GM23338 (cell line): ENCODE data around the gene TRPM2. TPM values are rescaled to one million over a fixed set of nuclear protein-coding genes. Genes with fewer than 3 reads are reported as not detected.

Experiments used
- ATAC-seq: fragments of 200-7000 bp; cut with Tn5 transposase; 3 replicates; pipeline ENCODE4 v1.9.1; 2020
- DNase-seq: peaks from one replicate; pipeline ENCODE4 v3.0.0-alpha.2; 2015; ENCODE audit warnings: low spot score
- H2AFZ ChIP-seq: fragments of 200-600 bp; sonication (generic); 2 replicates; pipeline ENCODE4 v1.8.0; 2016; ENCODE audit warnings: antibody characterized with exemption, mild to moderate bottlenecking, moderate library complexity
- H3F3A ChIP-seq: fragments of 200-600 bp; sonication (generic); replicated peaks from 2 replicates; pipeline ENCODE4 v1.8.0; 2017; ENCODE audit warnings: antibody characterized with exemption, mixed run types, low read depth
- H3K27ac ChIP-seq: fragments of 200-600 bp; sonication (generic); 2 replicates; pipeline ENCODE4 v1.6.1; 2016; ENCODE audit warnings: low read depth
- H3K27me3 ChIP-seq: fragments of 200-600 bp; sonication (generic); 2 replicates; pipeline ENCODE4 v1.8.0; 2016; ENCODE audit warnings: mild to moderate bottlenecking, mixed run types, moderate library complexity; ENCODE audit not compliant: insufficient read depth
- H3K36me3 ChIP-seq: fragments of 200-600 bp; sonication (generic); 2 replicates; pipeline ENCODE4 v1.8.0; 2016; ENCODE audit warnings: mild to moderate bottlenecking; ENCODE audit not compliant: insufficient read depth
- H3K4me1 ChIP-seq: fragments of 200-600 bp; sonication (generic); 2 replicates; pipeline ENCODE4 v1.8.0; 2016; ENCODE audit warnings: mild to moderate bottlenecking, moderate library complexity; ENCODE audit not compliant: insufficient read depth
- H3K4me2 ChIP-seq: fragments of 200-600 bp; sonication (generic); 2 replicates; pipeline ENCODE4 v1.7.1; 2017; ENCODE audit warnings: mixed run types
- H3K4me3 ChIP-seq: fragments of 200-600 bp; sonication (generic); 2 replicates; pipeline ENCODE4 v1.6.1; 2016; ENCODE audit warnings: mixed run types
- H3K79me2 ChIP-seq: fragments of 200-600 bp; sonication (generic); replicated peaks from 2 replicates; pipeline ENCODE4 v1.8.0; 2017; ENCODE audit warnings: mild to moderate bottlenecking; ENCODE audit not compliant: insufficient read depth
- H3K9me2 ChIP-seq: fragments of 200-600 bp; sonication (generic); 2 replicates; pipeline ENCODE4 v1.8.0; 2017; ENCODE audit not compliant: insufficient read depth
- H4K20me1 ChIP-seq: fragments of 200-600 bp; sonication (generic); replicated peaks from 2 replicates; pipeline ENCODE4 v1.8.0; 2017; ENCODE audit warnings: mild to moderate bottlenecking; ENCODE audit not compliant: insufficient read depth
- H3K27ac Mint-ChIP-seq: 2 replicates; pipeline ENCODE4 v1.8.0; 2020; ENCODE audit warnings: inconsistent platforms, mild to moderate bottlenecking, moderate library complexity, mixed read lengths
- H3K27me3 Mint-ChIP-seq: 3 replicates; pipeline ENCODE4 v1.8.0; 2022; ENCODE audit warnings: low read depth, mild to moderate bottlenecking, moderate library complexity, mixed read lengths, inconsistent platforms; ENCODE audit not compliant: insufficient read depth, poor library complexity
- H3K36me3 Mint-ChIP-seq: 3 replicates; pipeline ENCODE4 v1.8.0; 2021; ENCODE audit warnings: low read depth, mild to moderate bottlenecking, inconsistent platforms, moderate library complexity, mixed read lengths
- H3K4me1 Mint-ChIP-seq: 3 replicates; pipeline ENCODE4 v1.8.0; 2020; ENCODE audit warnings: mild to moderate bottlenecking, inconsistent platforms, mixed read lengths
- H3K4me3 Mint-ChIP-seq: 3 replicates; pipeline ENCODE4 v1.8.0; 2021; ENCODE audit warnings: moderate library complexity, mild to moderate bottlenecking, inconsistent platforms, mixed read lengths
- H3K9me3 Mint-ChIP-seq: 3 replicates; pipeline ENCODE4 v1.8.0; 2020; ENCODE audit warnings: moderate library complexity, mild to moderate bottlenecking, inconsistent platforms, mixed read lengths
- CREB1 ChIP-seq: fragments of 250-450 bp; sonication (Bioruptor Pico); IDR thresholded peaks from 2 replicates; pipeline ENCODE4 v1.5.0; 2020; ENCODE audit warnings: low read depth, mild to moderate bottlenecking, moderate library complexity
- EZH2 ChIP-seq: fragments of 200-600 bp; sonication (generic); IDR thresholded peaks from one replicate; pipeline ENCODE4 v1.8.0; 2017; ENCODE audit warnings: antibody characterized with exemption, mild to moderate bottlenecking, low read depth; ENCODE audit not compliant: unreplicated experiment
- EZH2phosphoT487 ChIP-seq: fragments of 200-600 bp; sonication (generic); IDR thresholded peaks from one replicate; pipeline ENCODE4 v1.8.1; 2018; ENCODE audit warnings: antibody characterized with exemption; ENCODE audit not compliant: unreplicated experiment
- JUNB ChIP-seq: IDR thresholded peaks from one replicate; pipeline ENCODE4 v1.6.1; 2016; ENCODE audit warnings: antibody characterized with exemption; ENCODE audit not compliant: unreplicated experiment
- NANOG ChIP-seq: IDR thresholded peaks from 2 replicates; pipeline ENCODE4 v1.6.1; 2016; ENCODE audit warnings: antibody characterized with exemption, borderline replicate concordance
- ZNF114 ChIP-seq: fragments of 250-450 bp; sonication (Bioruptor Pico); IDR thresholded peaks from 2 replicates; pipeline ENCODE4 v1.5.0; 2020; ENCODE audit warnings: mild to moderate bottlenecking, moderate library complexity
- polyA plus RNA-seq: library from polyadenylated mRNA; unstranded; fragments of >200 nt; fragmentation: Nextera tagmentation; extraction: Ambion mirVana; gene quantifications from 2 replicates; pipeline ENCODE4 v1.2.1, GENCODE V29; 2016
- total RNA-seq: library from RNA; depleted of rRNA; stranded (reverse); fragments of >200 nt; shearing (Covaris generic); gene quantifications from 2 replicates; pipeline ENCODE4 v1.2.3, GENCODE V29; 2014
- TF ChIP-seq, protein P1 (sequence below): IDR thresholded peaks from 2 replicates; pipeline ENCODE4 v1.6.1; 2016; ENCODE audit warnings: antibody characterized with exemption
- TF ChIP-seq, protein P2 (sequence below), 2 experiments: fragments of 200-600 bp in 1 of 2; sonication (generic) in 1 of 2; conservative IDR thresholded peaks; 2 replicates each; pipeline versions ENCODE4 v1.5.1 to v1.6.1; 2016 to 2017; ENCODE audit warnings: antibody characterized with exemption in 2 of 2, low read depth in 2 of 2, mild to moderate bottlenecking in 2 of 2, moderate library complexity in 1 of 2
- TF ChIP-seq, protein P3 (sequence below): IDR thresholded peaks from one replicate; pipeline ENCODE4 v1.6.1; 2018; ENCODE audit warnings: antibody characterized with exemption; ENCODE audit not compliant: unreplicated experiment

TRPM2 gene
- total and polyA plus RNA-seq, 2 experiments from 2014 or later: 0.53 to 0.83 TPM

DNA sequence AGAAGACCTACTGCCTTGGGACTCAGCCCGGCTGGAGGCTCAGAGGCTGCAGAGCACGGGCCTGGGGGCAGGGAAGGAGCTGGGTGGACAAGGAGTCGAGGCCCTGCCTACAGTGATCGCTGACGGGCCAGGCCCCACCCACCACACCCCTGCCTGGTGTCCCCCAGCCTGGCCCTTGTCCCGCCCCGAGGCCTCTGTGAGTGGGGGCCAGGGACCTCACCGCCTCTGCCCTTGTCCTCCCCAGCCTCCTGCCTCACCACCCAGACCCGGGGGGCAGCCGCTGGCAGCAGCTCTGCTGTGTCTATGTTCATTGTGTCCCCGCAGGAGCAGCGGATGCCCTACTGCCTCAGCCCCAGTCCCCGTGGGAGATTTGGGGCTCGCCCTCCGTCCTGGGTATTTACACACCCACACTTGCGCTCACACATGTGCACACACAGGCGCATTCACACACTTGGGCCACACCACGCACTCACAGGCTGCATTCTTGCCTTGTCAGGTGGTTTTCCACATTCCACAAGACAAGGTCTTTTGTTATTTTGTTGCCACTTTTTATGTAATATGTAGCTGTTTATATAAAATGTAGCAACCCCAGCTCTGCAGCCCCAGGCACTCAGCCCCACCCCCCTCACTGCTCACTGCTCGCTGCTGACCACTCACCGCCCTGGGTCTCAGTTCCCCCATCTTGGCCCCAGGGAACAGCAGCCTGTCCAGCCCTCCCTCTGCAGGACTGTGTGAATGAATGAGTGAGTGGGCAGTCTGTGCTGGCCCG is 46.3 kb upstream of the TRPM2 start:
- TF ChIP-seq CREB1 (CRISPR knock-in tag) (no peak), JUNB (no peak), ZNF114 (CRISPR knock-in tag) (no peak), EZH2 (no peak)
- TF ChIP-seq, protein P1, sequence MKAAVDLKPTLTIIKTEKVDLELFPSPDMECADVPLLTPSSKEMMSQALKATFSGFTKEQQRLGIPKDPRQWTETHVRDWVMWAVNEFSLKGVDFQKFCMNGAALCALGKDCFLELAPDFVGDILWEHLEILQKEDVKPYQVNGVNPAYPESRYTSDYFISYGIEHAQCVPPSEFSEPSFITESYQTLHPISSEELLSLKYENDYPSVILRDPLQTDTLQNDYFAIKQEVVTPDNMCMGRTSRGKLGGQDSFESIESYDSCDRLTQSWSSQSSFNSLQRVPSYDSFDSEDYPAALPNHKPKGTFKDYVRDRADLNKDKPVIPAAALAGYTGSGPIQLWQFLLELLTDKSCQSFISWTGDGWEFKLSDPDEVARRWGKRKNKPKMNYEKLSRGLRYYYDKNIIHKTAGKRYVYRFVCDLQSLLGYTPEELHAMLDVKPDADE: no peak
- TF ChIP-seq, protein P2, sequence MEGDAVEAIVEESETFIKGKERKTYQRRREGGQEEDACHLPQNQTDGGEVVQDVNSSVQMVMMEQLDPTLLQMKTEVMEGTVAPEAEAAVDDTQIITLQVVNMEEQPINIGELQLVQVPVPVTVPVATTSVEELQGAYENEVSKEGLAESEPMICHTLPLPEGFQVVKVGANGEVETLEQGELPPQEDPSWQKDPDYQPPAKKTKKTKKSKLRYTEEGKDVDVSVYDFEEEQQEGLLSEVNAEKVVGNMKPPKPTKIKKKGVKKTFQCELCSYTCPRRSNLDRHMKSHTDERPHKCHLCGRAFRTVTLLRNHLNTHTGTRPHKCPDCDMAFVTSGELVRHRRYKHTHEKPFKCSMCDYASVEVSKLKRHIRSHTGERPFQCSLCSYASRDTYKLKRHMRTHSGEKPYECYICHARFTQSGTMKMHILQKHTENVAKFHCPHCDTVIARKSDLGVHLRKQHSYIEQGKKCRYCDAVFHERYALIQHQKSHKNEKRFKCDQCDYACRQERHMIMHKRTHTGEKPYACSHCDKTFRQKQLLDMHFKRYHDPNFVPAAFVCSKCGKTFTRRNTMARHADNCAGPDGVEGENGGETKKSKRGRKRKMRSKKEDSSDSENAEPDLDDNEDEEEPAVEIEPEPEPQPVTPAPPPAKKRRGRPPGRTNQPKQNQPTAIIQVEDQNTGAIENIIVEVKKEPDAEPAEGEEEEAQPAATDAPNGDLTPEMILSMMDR (conservative IDR thresholded peaks at IDR 0.05; ENCODE audit: low read depth in 2 of 2): no peak
- no peak for DNase-seq
- no peak for ATAC-seq
- H3K4me3 Mint-ChIP-seq: no peak overlapping the region
- Histone ChIP-seq H3K4me1 (no peaks in the 10 kb centered on the region), H3K4me2 (no peak overlapping the region), H3K27ac (no peak overlapping the region), H3K79me2 (no peaks in the 10 kb centered on the region), H3K27me3 (no peaks in the 10 kb centered on the region), H3K36me3 (no peaks in the 10 kb centered on the region), H3K9me2 (no peaks in the 10 kb centered on the region), H3F3A (no peaks in the 10 kb centered on the region), H3K4me3 (no peak overlapping the region), H4K20me1 (no peaks in the 10 kb centered on the region), H2AFZ (no peak overlapping the region)
- no peak overlapping the region for H3K27ac Mint-ChIP-seq
- H3K9me3 Mint-ChIP-seq: no peaks in the 10 kb centered on the region
- peaks cover 12% of the 10 kb centered on the region for H3K4me1 Mint-ChIP-seq
- peaks cover 2% of the 10 kb centered on the region for H3K27me3 Mint-ChIP-seq
- H3K36me3 Mint-ChIP-seq: peaks cover 6% of the 10 kb centered on the region

DNA sequence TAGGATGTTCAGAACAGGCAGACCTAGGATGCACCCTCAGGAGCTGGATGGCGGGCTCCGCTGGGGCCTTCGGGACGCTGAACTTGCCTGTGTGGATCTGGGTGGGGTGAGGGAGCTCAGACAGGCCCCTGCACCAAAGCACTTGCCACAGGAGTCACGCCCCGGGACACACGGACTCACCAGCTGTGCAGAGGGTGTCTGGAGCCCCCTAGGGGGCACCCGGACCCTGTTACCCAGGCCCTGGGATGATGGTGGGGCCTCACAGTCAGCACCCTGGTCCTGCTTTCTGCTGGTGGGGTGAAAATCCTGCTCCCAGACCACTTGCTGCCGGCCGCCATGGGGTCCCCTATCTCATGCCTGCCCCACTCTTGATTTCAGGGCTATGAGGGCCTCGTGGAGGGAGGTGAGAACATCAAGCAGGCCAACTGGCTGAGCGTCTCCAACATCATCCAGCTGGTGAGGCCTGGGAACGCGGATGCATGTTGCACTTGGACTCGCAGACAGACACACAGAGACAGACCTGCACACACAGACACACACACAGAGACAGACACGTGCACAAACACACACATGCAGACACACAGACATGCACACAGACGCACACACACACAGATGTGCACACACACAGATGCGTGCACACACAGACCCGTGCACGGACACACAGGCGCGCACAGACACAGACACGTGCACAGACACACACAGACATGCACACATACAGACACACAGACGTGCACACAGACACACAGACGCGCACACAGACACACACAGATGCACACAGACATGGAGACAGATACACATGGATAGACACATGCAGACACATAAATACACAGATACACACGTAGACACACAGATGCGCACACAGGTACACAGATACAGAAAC is 42.6 kb upstream of the TRPM2 start:
- Mint-ChIP-seq H3K27ac (no peak overlapping the region), H3K36me3 (peaks cover 6% of the 10 kb centered on the region), H3K4me3 (no peak overlapping the region), H3K27me3 (peaks cover 2% of the 10 kb centered on the region), H3K9me3 (no peaks in the 10 kb centered on the region), H3K4me1 (peaks cover 2% of the 10 kb centered on the region; the same call in 1 of the 3 replicates)
- H3K4me1 ChIP-seq: no peaks in the 10 kb centered on the region
- no peak overlapping the region for H3K27ac ChIP-seq
- H3F3A ChIP-seq: no peaks in the 10 kb centered on the region
- no peak overlapping the region for H3K4me3 ChIP-seq
- H4K20me1 ChIP-seq: no peaks in the 10 kb centered on the region
- H3K4me2 ChIP-seq: no peak overlapping the region
- H2AFZ ChIP-seq: no peak overlapping the region
- ATAC-seq (no peak), DNase-seq (no peak)
- H3K9me2 ChIP-seq: no peaks in the 10 kb centered on the region
- H3K27me3 ChIP-seq: no peaks in the 10 kb centered on the region
- no peaks in the 10 kb centered on the region for H3K36me3 ChIP-seq
- H3K79me2 ChIP-seq: no peaks in the 10 kb centered on the region
- TF ChIP-seq NANOG (no peak), CREB1 (CRISPR knock-in tag) (no peak), EZH2phosphoT487 (no peak), EZH2 (no peak)
- TF ChIP-seq, protein P3, sequence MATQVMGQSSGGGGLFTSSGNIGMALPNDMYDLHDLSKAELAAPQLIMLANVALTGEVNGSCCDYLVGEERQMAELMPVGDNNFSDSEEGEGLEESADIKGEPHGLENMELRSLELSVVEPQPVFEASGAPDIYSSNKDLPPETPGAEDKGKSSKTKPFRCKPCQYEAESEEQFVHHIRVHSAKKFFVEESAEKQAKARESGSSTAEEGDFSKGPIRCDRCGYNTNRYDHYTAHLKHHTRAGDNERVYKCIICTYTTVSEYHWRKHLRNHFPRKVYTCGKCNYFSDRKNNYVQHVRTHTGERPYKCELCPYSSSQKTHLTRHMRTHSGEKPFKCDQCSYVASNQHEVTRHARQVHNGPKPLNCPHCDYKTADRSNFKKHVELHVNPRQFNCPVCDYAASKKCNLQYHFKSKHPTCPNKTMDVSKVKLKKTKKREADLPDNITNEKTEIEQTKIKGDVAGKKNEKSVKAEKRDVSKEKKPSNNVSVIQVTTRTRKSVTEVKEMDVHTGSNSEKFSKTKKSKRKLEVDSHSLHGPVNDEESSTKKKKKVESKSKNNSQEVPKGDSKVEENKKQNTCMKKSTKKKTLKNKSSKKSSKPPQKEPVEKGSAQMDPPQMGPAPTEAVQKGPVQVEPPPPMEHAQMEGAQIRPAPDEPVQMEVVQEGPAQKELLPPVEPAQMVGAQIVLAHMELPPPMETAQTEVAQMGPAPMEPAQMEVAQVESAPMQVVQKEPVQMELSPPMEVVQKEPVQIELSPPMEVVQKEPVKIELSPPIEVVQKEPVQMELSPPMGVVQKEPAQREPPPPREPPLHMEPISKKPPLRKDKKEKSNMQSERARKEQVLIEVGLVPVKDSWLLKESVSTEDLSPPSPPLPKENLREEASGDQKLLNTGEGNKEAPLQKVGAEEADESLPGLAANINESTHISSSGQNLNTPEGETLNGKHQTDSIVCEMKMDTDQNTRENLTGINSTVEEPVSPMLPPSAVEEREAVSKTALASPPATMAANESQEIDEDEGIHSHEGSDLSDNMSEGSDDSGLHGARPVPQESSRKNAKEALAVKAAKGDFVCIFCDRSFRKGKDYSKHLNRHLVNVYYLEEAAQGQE: no peak
- TF ChIP-seq, protein P1: no peak
